ENCODE measurements around the gene C1orf21. TPM values are rescaled to one million over a fixed set of nuclear protein-coding genes. Genes with fewer than 3 reads are reported as not detected.

Gene C1orf21
- total RNA-seq, 1 donor from 2014 or later = 43.3 TPM

DNA sequence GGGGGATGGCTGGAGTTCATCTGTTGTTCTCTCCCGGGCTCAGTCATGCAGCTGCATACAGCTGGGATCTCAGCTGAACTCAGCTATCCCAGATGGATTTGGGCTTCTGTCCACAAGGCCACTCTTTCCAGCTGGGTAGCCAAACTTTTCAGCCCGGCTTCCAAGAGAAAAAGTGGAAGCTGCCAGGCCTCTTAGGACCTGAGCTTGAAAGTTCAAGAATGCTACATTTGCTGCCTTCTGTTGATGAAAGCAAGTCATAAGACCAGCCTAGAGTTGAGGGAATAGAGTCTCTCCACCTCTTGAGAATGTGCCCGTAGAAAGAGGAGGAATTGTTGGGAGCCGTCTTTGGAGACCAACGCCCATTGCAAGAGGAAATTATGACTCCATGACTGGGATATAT is 95.3 kb downstream of the C1orf21 start:
- Mint-ChIP-seq H3K27ac (ENCODE audit: unreplicated experiment) (no peak overlapping the region), H3K4me1 (ENCODE audit: low read depth, unreplicated experiment) (peaks cover 38% of the 10 kb centered on the region), H3K36me3 (ENCODE audit: unreplicated experiment) (peaks cover 13% of the 10 kb centered on the region), H3K27me3 (ENCODE audit: unreplicated experiment) (peaks cover 4% of the 10 kb centered on the region), H3K4me3 (ENCODE audit: unreplicated experiment) (no peak overlapping the region), H3K9me3 (ENCODE audit: unreplicated experiment) (peaks cover 1% of the 10 kb centered on the region)
- TF ChIP-seq, protein P1, sequence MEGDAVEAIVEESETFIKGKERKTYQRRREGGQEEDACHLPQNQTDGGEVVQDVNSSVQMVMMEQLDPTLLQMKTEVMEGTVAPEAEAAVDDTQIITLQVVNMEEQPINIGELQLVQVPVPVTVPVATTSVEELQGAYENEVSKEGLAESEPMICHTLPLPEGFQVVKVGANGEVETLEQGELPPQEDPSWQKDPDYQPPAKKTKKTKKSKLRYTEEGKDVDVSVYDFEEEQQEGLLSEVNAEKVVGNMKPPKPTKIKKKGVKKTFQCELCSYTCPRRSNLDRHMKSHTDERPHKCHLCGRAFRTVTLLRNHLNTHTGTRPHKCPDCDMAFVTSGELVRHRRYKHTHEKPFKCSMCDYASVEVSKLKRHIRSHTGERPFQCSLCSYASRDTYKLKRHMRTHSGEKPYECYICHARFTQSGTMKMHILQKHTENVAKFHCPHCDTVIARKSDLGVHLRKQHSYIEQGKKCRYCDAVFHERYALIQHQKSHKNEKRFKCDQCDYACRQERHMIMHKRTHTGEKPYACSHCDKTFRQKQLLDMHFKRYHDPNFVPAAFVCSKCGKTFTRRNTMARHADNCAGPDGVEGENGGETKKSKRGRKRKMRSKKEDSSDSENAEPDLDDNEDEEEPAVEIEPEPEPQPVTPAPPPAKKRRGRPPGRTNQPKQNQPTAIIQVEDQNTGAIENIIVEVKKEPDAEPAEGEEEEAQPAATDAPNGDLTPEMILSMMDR (IDR thresholded peaks at IDR 0.05; ENCODE audit: partially characterized antibody, unreplicated experiment) = no peak
- no peak for DNase-seq

DNA sequence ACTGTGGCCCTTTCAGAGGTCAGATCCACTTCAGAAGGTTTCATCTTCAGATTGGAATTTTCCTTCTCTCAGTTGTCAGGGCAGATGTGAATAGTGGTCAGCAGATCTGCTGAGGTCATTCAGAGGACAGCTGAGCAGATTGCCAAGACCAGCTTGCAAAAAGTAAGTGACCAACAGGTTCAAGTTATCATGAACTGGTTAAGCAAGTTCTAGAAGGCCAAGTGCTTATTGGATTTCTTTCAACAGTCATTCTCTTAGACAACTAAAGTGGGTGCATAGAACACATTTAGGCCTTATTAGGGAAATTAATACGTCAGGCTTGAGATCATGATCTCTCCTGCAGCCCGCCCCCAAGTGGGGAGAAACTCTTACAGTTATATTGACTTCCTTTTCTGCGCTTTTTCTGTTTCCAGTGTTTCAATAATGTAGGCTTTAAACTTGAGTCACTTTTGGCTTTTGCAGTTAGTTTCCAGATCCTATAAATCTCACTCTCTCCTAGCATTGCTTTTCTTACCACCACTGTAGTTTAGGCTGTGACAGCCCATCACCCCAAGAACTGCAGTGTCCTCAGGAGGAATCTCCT is 96.4 kb downstream of the C1orf21 start:
- Mint-ChIP-seq H3K27ac (ENCODE audit: unreplicated experiment) (no peak overlapping the region), H3K9me3 (ENCODE audit: unreplicated experiment) (peaks cover 1% of the 10 kb centered on the region), H3K36me3 (ENCODE audit: unreplicated experiment) (peaks cover 9% of the 10 kb centered on the region), H3K4me3 (ENCODE audit: unreplicated experiment) (no peak overlapping the region), H3K4me1 (ENCODE audit: low read depth, unreplicated experiment) (peaks cover 45% of the 10 kb centered on the region), H3K27me3 (ENCODE audit: unreplicated experiment) (peaks cover 4% of the 10 kb centered on the region)
- TF ChIP-seq, protein P1 (IDR thresholded peaks at IDR 0.05; ENCODE audit: partially characterized antibody, unreplicated experiment) = no peak
- DNase-seq = no peak

DNA sequence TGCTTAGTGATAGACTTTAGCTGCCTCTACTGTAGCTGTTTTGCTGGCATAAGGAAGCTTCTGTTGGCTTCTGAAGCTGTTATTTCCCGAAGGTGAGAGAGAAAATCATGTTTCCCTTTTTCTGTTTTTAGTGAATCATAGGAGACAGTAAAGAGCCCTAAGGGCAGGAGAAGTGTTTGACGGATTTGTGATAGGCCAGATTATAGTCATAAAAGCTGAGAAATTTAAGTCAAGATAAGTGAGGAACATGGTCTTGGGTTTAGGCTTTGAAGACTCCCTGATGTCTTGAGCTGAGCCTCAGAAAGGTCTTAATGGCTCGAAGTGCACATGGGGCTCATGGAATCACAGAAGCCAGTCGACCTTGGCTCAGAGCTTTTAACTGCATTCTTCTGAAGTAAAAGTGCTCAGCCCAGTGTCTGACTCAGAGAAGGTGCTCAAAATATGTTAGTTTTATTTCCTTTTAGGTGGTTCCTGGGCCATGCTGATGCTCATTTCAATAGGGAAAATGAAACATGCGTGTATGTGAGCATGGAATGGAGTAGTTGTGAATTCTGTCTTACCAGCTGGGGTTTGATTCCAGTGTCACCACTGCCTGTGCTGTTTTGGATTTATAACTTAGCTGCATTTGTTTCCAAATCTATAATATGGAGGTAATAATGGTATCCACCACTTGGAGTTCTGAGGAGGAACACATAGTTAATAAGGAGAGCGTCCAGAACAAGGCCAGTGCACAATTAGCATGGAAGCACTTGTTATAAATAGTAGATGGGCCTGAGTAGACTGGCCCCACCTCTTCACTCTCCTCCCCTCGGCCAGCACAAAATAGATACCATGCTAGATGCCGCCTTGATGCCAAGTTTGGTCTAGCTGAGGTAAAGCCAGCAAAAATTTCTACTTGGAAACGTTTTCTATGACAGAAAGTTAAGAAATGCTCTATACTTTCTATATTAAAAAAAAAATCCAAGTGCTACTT is 99.2 kb downstream of the C1orf21 start:
- Mint-ChIP-seq H3K4me3 (ENCODE audit: unreplicated experiment) (no peak overlapping the region), H3K27ac (ENCODE audit: unreplicated experiment) (no peak overlapping the region), H3K9me3 (ENCODE audit: unreplicated experiment) (peaks cover 1% of the 10 kb centered on the region), H3K4me1 (ENCODE audit: low read depth, unreplicated experiment) (peaks cover 47% of the 10 kb centered on the region), H3K36me3 (ENCODE audit: unreplicated experiment) (no peaks in the 10 kb centered on the region), H3K27me3 (ENCODE audit: unreplicated experiment) (peaks cover 4% of the 10 kb centered on the region)
- no peak for DNase-seq
- TF ChIP-seq, protein P1 (IDR thresholded peaks at IDR 0.05; ENCODE audit: partially characterized antibody, unreplicated experiment) = no peak

DNA sequence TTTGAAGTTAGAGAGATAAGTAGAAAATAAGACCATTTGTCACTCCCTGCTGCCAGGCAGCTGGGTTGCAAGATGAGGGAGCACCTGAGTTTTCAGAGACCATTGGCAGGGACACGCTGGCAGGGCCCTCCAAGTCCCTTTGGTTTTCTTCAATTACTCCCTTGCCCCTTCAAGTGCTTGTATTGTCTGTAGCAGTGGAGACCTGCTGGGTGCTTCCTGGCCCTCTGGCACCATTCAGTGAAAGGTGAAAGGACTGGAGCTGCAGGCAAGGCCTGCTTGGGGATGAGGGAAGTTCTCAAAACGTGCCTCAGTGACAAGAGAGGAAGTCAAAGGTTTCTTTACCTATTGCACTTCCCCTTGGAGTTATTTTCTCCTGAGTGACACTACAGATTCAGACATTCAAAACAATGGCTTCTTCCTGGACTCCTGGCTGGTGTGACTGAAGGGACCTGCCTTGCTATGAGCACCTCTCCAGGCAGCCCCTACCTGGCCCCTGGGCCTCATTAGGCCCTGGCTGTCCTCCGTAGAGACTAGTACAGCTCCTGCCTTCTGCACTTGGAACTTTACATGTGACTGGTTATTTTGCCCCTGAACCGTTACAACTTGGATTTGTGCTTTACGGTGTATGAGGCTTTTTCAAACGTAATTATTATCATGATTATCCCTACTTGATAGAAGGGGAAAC is 100.1 kb downstream of the C1orf21 start:
- Mint-ChIP-seq H3K4me1 (ENCODE audit: low read depth, unreplicated experiment) (peaks cover 42% of the 10 kb centered on the region), H3K27me3 (ENCODE audit: unreplicated experiment) (peaks cover 2% of the 10 kb centered on the region), H3K36me3 (ENCODE audit: unreplicated experiment) (no peaks in the 10 kb centered on the region), H3K27ac (ENCODE audit: unreplicated experiment) (no peak overlapping the region), H3K4me3 (ENCODE audit: unreplicated experiment) (no peak overlapping the region), H3K9me3 (ENCODE audit: unreplicated experiment) (peaks cover 1% of the 10 kb centered on the region)
- TF ChIP-seq, protein P1 (IDR thresholded peaks at IDR 0.05; ENCODE audit: partially characterized antibody, unreplicated experiment) = no peak
- DNase-seq = no peak

Data from glutamatergic neuron (in vitro differentiated cells).